Ovary (tissue), 3 donors: ENCODE data around the gene GUCA2A.

Source experiments
- CTCF ChIP-seq, 3 donors: fragments of 450-650 bp in 2 of 3; fragments of 200-600 bp in 1 of 3; IDR thresholded peaks; one replicate each; pipeline versions ENCODE4 v1.5.1 to v1.8.0; 2016 to 2022; ENCODE audit warnings: antibody characterized with exemption in 3 of 3, mild to moderate bottlenecking in 1 of 3
- POLR2A ChIP-seq: fragments of 450-650 bp; IDR thresholded peaks from one replicate; pipeline ENCODE4 v1.6.1; 2017; ENCODE audit warnings: antibody characterized with exemption, mild to moderate bottlenecking, moderate library complexity
- donor health status: DM: no; HTN: no; CAD: no.

- TF ChIP-seq CTCF (IDR thresholded peaks at IDR 0.05) (no peak), POLR2A (no peak)
Measured at GRCh38 chr1:42165511-42166210, 1.1 kb upstream of the GUCA2A start.
